GM18907 (cell line): Measurements from ENCODE around the gene RORC.
"Not testable (repeated sequence)": the region's sequence is repeated elsewhere in the genome, so short reads cannot be mapped to it uniquely, and the experiment has no call there.

ENCODE experiments used
- ATAC-seq: cut with Tn5 transposase; IDR thresholded peaks from one replicate; pipeline ENCODE4 v1.9.1; 2021; ENCODE audit warnings: mild to moderate bottlenecking, moderate library complexity; ENCODE audit not compliant: unreplicated experiment

Gene RORC

GRCh38 chr1:151831605-151832004 lies at the start of gene RORC:
TSS of gene RORC (minus strand) at chr1:151831802. CDS start at chr1:151831764, 38 bp downstream.
- no peak for ATAC-seq

GRCh38 chr1:151875419-151876097 lies 44.0 kb upstream of the RORC start:
- ATAC-seq = no peak

GRCh38 chr1:151872776-151873175 lies 41.2 kb upstream of the RORC start:
- ATAC-seq = not testable (repeated sequence)

GRCh38 chr1:151871284-151872030 lies 39.9 kb upstream of the RORC start:
- ATAC-seq = no peak

GRCh38 chr1:151868486-151868885 lies 36.9 kb upstream of the RORC start:
- ATAC-seq = no peak

GRCh38 chr1:151867765-151868411 lies 36.3 kb upstream of the RORC start:
- no peak for ATAC-seq

- ATAC-seq = no peak
These were observed 35.7 kb upstream of the RORC start for GRCh38 chr1:151867321-151867720.

GRCh38 chr1:151864411-151864810 lies 32.8 kb upstream of the RORC start:
- ATAC-seq = no peak

- ATAC-seq = no peak
These were observed 31.0 kb upstream of the RORC start for GRCh38 chr1:151862604-151863003.

- ATAC-seq = no peak
These were observed 29.0 kb upstream of the RORC start for GRCh38 chr1:151860504-151861187.

- ATAC-seq = no peak
These were observed 28.3 kb upstream of the RORC start for GRCh38 chr1:151859891-151860293.

GRCh38 chr1:151858886-151859665 lies 27.5 kb upstream of the RORC start:
- no peak for ATAC-seq

- ATAC-seq = no peak
These were observed 26.6 kb upstream of the RORC start for GRCh38 chr1:151858030-151858746.

GRCh38 chr1:151855933-151856332 lies 24.3 kb upstream of the RORC start:
- ATAC-seq = no peak

- ATAC-seq = not testable (repeated sequence)
These were observed 23.9 kb upstream of the RORC start for GRCh38 chr1:151855516-151855915.

GRCh38 chr1:151854658-151855057 lies 23.1 kb upstream of the RORC start:
- ATAC-seq = no peak

GRCh38 chr1:151853411-151853943 lies 21.9 kb upstream of the RORC start, which contains the start of gene THEM5:
TSS of gene THEM5 (minus strand) at chr1:151853712. CDS start at chr1:151853565, 147 bp downstream.
- ATAC-seq = no peak

GRCh38 chr1:151852733-151853132 lies 21.1 kb upstream of the RORC start:
- ATAC-seq = no peak

- ATAC-seq = no peak
These were observed 20.3 kb upstream of the RORC start for GRCh38 chr1:151851886-151852285.
